GM23248 (cell line): ENCODE data around the gene IGFBP3. TPM values are rescaled to one million over a fixed set of nuclear protein-coding genes. Genes with fewer than 3 reads are reported as not detected.
"Not testable (repeated sequence)": the region's sequence is repeated elsewhere in the genome, so short reads cannot be mapped to it uniquely, and the experiment has no call there.

Experiments
- DNase-seq: peaks from one replicate; pipeline ENCODE4 v3.0.0-alpha.2; 2015
- H2AFZ ChIP-seq: fragments of 200-600 bp; sonication (generic); 2 replicates; pipeline ENCODE4 v1.6.1; 2016; ENCODE audit warnings: antibody characterized with exemption
- H3F3A ChIP-seq: fragments of 200-600 bp; sonication (generic); 2 replicates; pipeline ENCODE4 v1.6.1; 2016; ENCODE audit warnings: mild to moderate bottlenecking, antibody characterized with exemption, mixed run types; ENCODE audit not compliant: insufficient read depth
- H3K27ac ChIP-seq: fragments of 200-600 bp; sonication (generic); 2 replicates; pipeline ENCODE4 v1.5.1; 2016; ENCODE audit warnings: mild to moderate bottlenecking
- H3K27me3 ChIP-seq: fragments of 200-600 bp; sonication (generic); replicated peaks from 2 replicates; pipeline ENCODE4 v1.6.1; 2016; ENCODE audit warnings: mild to moderate bottlenecking; ENCODE audit not compliant: insufficient read depth
- H3K36me3 ChIP-seq: fragments of 200-600 bp; sonication (generic); 2 replicates; pipeline ENCODE4 v1.6.1; 2016; ENCODE audit warnings: low read depth, mild to moderate bottlenecking
- H3K4me1 ChIP-seq: fragments of 200-600 bp; sonication (generic); 2 replicates; pipeline ENCODE4 v1.6.1; 2016; ENCODE audit warnings: mild to moderate bottlenecking; ENCODE audit not compliant: insufficient read depth
- H3K4me2 ChIP-seq: fragments of 200-600 bp; sonication (generic); one replicate; pipeline ENCODE4 v1.6.1; 2016; ENCODE audit warnings: mild to moderate bottlenecking; ENCODE audit not compliant: unreplicated experiment
- H3K4me3 ChIP-seq: fragments of 200-600 bp; sonication (generic); 2 replicates; pipeline ENCODE4 v1.5.1; 2016; ENCODE audit warnings: mild to moderate bottlenecking
- H3K79me2 ChIP-seq: fragments of 200-600 bp; sonication (generic); 2 replicates; pipeline ENCODE4 v1.6.1; 2016; ENCODE audit warnings: mild to moderate bottlenecking; ENCODE audit not compliant: insufficient read depth
- H3K9ac ChIP-seq: fragments of 200-600 bp; sonication (generic); 2 replicates; pipeline ENCODE4 v1.6.1; 2016; ENCODE audit warnings: mild to moderate bottlenecking
- H3K9me2 ChIP-seq: fragments of 200-600 bp; sonication (generic); 2 replicates; pipeline ENCODE4 v1.6.1; 2016; ENCODE audit warnings: mixed run types, mild to moderate bottlenecking, moderate library complexity; ENCODE audit not compliant: insufficient read depth
- H3K9me3 ChIP-seq: fragments of 200-600 bp; sonication (generic); one replicate; pipeline ENCODE4 v1.6.1; 2017; ENCODE audit warnings: low read depth
- H4K20me1 ChIP-seq: fragments of 200-600 bp; sonication (generic); 2 replicates; pipeline ENCODE4 v1.6.0; 2016; ENCODE audit not compliant: insufficient read depth
- EZH2 ChIP-seq: fragments of 200-600 bp; sonication (generic); IDR thresholded peaks from 2 replicates; pipeline ENCODE4 v1.6.1; 2018; ENCODE audit warnings: antibody characterized with exemption, mild to moderate bottlenecking; ENCODE audit not compliant: insufficient read depth, poor library complexity, severe bottlenecking
- EZH2phosphoT487 ChIP-seq: fragments of 200-600 bp; sonication (generic); IDR thresholded peaks from 2 replicates; pipeline ENCODE4 v1.6.1; 2018; ENCODE audit warnings: antibody characterized with exemption, moderate library complexity, mild to moderate bottlenecking, low read depth; ENCODE audit not compliant: insufficient read depth
- WGBS, 2 experiments: methylation state at CpG; one replicate each; pipeline ENCODE4 v1.1.6; 2015 to 2017; ENCODE audit warnings: low lambda C conversion rate in 2 of 2, low coverage in 1 of 2; ENCODE audit errors: missing lambda C conversion rate in 2 of 2; 5-methylcytosine and 5-hydroxymethylcytosine counted together
- in situ Hi-C: fragments of 300-500 bp; cut with MboI; formaldehyde crosslinking; loops from 2 replicates; pipeline ENCODE4 v1.15.0; 2020
- polyA plus RNA-seq: library from polyadenylated mRNA; unstranded; fragments of >200 nt; fragmentation: Nextera tagmentation; extraction: Ambion mirVana; gene quantifications from 2 replicates; pipeline ENCODE4 v1.2.1, GENCODE V29; 2016
- total RNA-seq: library from RNA; depleted of rRNA; stranded (reverse); fragments of >200 nt; shearing (Covaris generic); gene quantifications from 2 replicates; pipeline ENCODE4 v1.2.3, GENCODE V29; 2014

Gene IGFBP3
- total and polyA plus RNA-seq, 2 experiments from 2014 or later, result 17,437 to 29,310 TPM

DNA sequence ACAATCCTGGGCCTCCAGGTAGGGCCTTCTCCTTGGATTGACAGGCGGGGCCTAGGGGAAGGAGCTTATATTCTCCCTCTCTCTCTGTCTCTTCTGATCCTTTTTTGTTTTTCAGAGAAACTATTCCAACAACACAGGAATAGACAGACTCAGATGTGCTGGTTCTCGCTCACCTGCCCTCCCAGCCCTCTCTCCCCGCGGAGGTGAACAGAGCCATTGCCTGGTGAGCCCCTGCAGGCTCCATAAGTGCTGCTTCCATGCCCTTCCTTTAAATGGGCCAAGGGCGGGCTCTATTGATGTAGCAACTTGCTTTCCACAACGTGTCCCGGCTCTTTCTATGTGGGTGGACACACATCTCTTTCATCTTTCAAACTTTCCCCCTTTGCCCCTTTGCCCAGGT lies 47.2 kb upstream of the IGFBP3 start:
- Histone ChIP-seq H3K4me1 (no peaks in the 10 kb centered on the region), H3K27ac (no peak overlapping the region), H2AFZ (no peak overlapping the region), H3K36me3 (no peaks in the 10 kb centered on the region), H3K9ac (no peak overlapping the region), H3K4me3 (no peak overlapping the region), H3F3A (no peaks in the 10 kb centered on the region), H3K9me2 (no peaks in the 10 kb centered on the region), H3K9me3 (no peaks in the 10 kb centered on the region), H4K20me1 (no peaks in the 10 kb centered on the region), H3K79me2 (no peaks in the 10 kb centered on the region), H3K27me3 (no peaks in the 10 kb centered on the region), H3K4me2 (no peak overlapping the region)
- TF ChIP-seq EZH2phosphoT487 (no peak), EZH2 (no peak)
- no peak for DNase-seq
- 79 to 81% methylated on average over 7 of the region's 7 CpGs for WGBS, 2 experiments
- in situ Hi-C loops, result no loop called here

DNA sequence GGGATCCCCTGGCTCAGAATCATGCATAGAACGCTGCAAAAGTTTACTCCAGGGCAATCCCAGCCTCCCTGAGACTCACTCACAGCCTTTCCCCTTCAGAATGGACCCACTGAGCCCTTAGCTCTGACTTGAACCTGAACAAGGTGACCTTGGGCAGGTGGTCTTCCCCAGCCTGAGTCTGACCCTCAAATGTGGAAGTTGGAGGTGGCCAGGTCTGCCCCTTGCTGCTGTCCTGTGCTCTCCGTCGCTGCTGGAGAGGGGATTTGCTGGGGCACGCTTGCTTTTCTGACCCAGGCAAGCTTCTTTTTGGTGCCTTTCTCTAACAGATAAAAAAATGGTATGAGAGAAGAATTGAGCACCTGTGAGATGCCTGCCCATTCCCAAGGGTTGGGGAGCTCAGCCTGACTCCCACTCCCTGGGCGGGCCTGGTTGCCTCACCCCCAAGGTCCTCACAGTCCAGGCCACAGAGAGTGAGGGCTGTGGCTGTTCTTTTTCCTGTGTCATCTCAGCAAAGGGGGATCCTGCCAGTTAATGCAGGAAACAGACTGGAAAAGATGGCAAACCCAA lies 46.6 kb upstream of the IGFBP3 start:
- Histone ChIP-seq H3K9me3 (no peaks in the 10 kb centered on the region), H3K27ac (no peak overlapping the region), H2AFZ (no peak overlapping the region), H3K36me3 (no peaks in the 10 kb centered on the region), H3K4me3 (no peak overlapping the region), H3K4me1 (no peaks in the 10 kb centered on the region), H3F3A (no peaks in the 10 kb centered on the region), H3K79me2 (no peaks in the 10 kb centered on the region), H3K27me3 (no peaks in the 10 kb centered on the region), H3K4me2 (no peak overlapping the region), H3K9me2 (no peaks in the 10 kb centered on the region), H4K20me1 (no peaks in the 10 kb centered on the region), H3K9ac (no peak overlapping the region)
- in situ Hi-C loops, result no loop called here
- WGBS, 2 experiments, result 94% methylated on average over 5 of the region's 5 CpGs
- TF ChIP-seq EZH2phosphoT487, result no peak
- no peak for TF ChIP-seq EZH2
- DNase-seq, result no peak

DNA sequence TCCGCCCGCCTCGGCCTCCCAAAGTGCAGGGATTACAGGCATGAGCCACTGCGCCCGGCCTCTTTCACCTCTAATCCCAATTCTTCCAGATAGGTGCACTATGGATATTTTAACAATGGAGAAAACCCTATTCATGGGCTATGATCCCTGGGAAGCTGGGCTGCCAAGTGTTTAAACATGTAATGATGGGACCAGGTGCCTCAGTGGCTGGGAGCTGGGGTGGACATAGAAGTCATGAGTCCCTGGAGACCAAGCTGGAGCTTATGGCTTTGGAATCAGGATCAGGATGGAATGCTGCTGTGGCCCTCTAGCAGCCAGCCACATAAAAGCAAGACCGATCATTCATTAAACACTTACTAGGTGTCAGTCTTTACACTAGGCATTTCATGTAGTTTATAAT lies 41.8 kb upstream of the IGFBP3 start:
- WGBS, 2 experiments, result 98 to 100% methylated on average over 6 of the region's 6 CpGs
- in situ Hi-C loops, result no loop called here

DNA sequence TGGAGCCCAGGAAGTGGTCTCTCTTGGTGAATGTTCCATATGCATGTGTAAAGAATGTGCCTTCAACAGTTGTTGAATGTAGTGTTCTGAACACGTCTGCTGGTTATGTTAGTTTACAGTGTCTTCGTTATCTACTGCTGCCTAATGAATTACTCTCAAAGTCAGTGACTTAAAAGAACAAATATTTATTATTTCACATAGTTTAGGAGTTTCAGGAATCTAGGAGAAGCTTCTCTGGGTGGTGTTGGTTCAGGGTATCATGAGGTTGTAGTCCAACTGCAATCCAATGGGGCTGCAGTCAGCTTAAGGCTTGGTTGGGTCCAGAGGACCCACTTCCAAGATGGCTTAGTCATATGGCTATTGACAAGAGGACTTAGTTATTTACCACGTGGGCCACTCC lies 36.6 kb upstream of the IGFBP3 start:
- in situ Hi-C loops, result no loop called here
- H3K36me3 ChIP-seq, result no peaks in the 10 kb centered on the region
- no peak overlapping the region for H2AFZ ChIP-seq
- H3F3A ChIP-seq, result no peaks in the 10 kb centered on the region
- H3K9ac ChIP-seq, result no peak overlapping the region
- no peaks in the 10 kb centered on the region for H3K9me3 ChIP-seq
- no peak overlapping the region for H3K27ac ChIP-seq
- H3K79me2 ChIP-seq, result no peaks in the 10 kb centered on the region
- no peaks in the 10 kb centered on the region for H4K20me1 ChIP-seq
- no peaks in the 10 kb centered on the region for H3K4me1 ChIP-seq
- no peaks in the 10 kb centered on the region for H3K9me2 ChIP-seq
- H3K27me3 ChIP-seq, result no peaks in the 10 kb centered on the region
- no peak overlapping the region for H3K4me3 ChIP-seq
- no peak overlapping the region for H3K4me2 ChIP-seq
- no peak for DNase-seq
- no peak for TF ChIP-seq EZH2
- no peak for TF ChIP-seq EZH2phosphoT487
- 75 to 76% methylated on average over 3 of the region's 3 CpGs for WGBS, 2 experiments

More for the DNA sequence above, 41.8 kb upstream of the IGFBP3 start:
- Histone ChIP-seq H3K79me2 (no peaks in the 10 kb centered on the region), H3F3A (no peaks in the 10 kb centered on the region), H2AFZ (no peak overlapping the region), H4K20me1 (no peaks in the 10 kb centered on the region), H3K9ac (no peak overlapping the region), H3K4me3 (no peak overlapping the region), H3K27me3 (no peaks in the 10 kb centered on the region), H3K9me3 (no peaks in the 10 kb centered on the region), H3K27ac (no peak overlapping the region), H3K9me2 (no peaks in the 10 kb centered on the region), H3K4me1 (no peaks in the 10 kb centered on the region), H3K36me3 (no peaks in the 10 kb centered on the region), H3K4me2 (no peak overlapping the region)
- no peak for DNase-seq
- TF ChIP-seq EZH2phosphoT487, result no peak
- no peak for TF ChIP-seq EZH2

DNA sequence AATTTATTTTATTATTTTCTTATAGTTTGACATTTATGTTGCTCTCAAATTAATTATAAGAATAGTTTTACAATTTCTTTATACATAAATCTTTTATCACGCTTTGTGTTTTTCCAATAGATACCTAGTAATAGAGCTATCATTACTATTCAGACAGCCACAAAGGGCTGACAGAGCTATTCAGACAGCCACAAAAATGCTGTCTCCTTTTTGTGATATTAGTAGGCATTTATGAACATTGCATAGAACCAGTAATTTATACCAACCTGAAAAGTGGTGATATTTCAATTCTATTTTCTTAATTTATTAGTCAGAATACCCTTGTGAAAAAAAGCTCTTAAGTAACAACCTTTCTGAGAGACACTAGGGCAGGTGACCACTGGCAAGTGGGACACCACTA lies 34.2 kb upstream of the IGFBP3 start:
- no peak overlapping the region for H3K27ac ChIP-seq
- no peak overlapping the region for H2AFZ ChIP-seq
- H3K9ac ChIP-seq, result no peak overlapping the region
- no peaks in the 10 kb centered on the region for H3K36me3 ChIP-seq
- in situ Hi-C loops, result no loop called here
- H3K4me2 ChIP-seq, result no peak overlapping the region
- H3K4me3 ChIP-seq, result no peak overlapping the region
- H3K79me2 ChIP-seq, result no peaks in the 10 kb centered on the region
- TF ChIP-seq EZH2phosphoT487 (no peak), EZH2 (no peak)
- WGBS, 2 experiments, result 89 to 97% methylated on average over 1 of the region's 1 CpG
- H3K27me3 ChIP-seq, result no peaks in the 10 kb centered on the region
- no peaks in the 10 kb centered on the region for H4K20me1 ChIP-seq
- no peak for DNase-seq
- no peaks in the 10 kb centered on the region for H3F3A ChIP-seq
- no peaks in the 10 kb centered on the region for H3K9me3 ChIP-seq
- H3K9me2 ChIP-seq, result no peaks in the 10 kb centered on the region
- H3K4me1 ChIP-seq, result no peaks in the 10 kb centered on the region

DNA sequence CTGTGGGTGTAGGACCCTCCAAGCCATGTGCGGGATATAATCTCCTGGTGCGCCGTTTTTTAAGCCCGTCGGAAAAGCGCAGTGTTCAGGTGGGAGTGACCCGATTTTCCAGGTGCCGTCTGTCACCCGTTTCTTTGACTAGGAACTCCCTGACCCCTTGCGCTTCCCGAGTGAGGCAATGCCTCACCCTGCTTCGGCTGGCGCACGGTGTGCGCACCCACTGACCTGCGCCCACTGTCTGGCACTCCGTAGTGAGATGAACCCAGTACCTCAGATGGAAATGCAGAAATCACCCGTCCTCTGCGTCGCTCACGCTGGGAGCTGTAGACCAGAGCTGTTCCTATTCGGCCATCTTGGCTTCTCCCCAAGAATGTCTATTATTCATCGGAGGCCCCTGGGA lies 32.0 kb upstream of the IGFBP3 start:
- in situ Hi-C loops, DNase-seq, H3F3A ChIP-seq, H3K79me2 ChIP-seq, H3K27ac ChIP-seq, H4K20me1 ChIP-seq, H3K9me3 ChIP-seq, H3K4me2 ChIP-seq, H2AFZ ChIP-seq, H3K36me3 ChIP-seq, H3K27me3 ChIP-seq, H3K4me3 ChIP-seq, H3K4me1 ChIP-seq, H3K9me2 ChIP-seq, H3K9ac ChIP-seq: not testable (repeated sequence)
- 94% methylated on average over 22 of the region's 23 CpGs for WGBS, 2 experiments
